H7 (cell line): Measurements from ENCODE around the gene CABCOCO1. TPM values are rescaled to one million over a fixed set of nuclear protein-coding genes. Genes with fewer than 3 reads are reported as not detected.

Source experiments
- DNase-seq: peaks from one replicate; pipeline ENCODE4 v3.0.0; 2012
- H3K27me3 ChIP-seq: 2 replicates; pipeline ENCODE4 v1.6.0; 2011; ENCODE audit warnings: mild to moderate bottlenecking, low read length; ENCODE audit not compliant: control insufficient read depth, insufficient read depth
- H3K36me3 ChIP-seq: replicated peaks from 2 replicates; pipeline ENCODE4 v1.5.1; 2011; ENCODE audit warnings: low read length; ENCODE audit not compliant: control insufficient read depth, insufficient read depth
- H3K4me3 ChIP-seq: 2 replicates; pipeline ENCODE4 v1.5.1; 2011; ENCODE audit warnings: low read depth, mild to moderate bottlenecking, control low read depth, low read length, moderate library complexity; ENCODE audit not compliant: insufficient read depth
- total RNA-seq: library from RNA; depleted of rRNA; stranded (reverse); fragments of >200 nt; shearing (Covaris generic); gene quantifications from 2 replicates; pipeline ENCODE4 v1.2.3, GENCODE V29; 2014

CABCOCO1 gene
- total RNA-seq, 1 experiment from 2014 or later, result not detected

DNA sequence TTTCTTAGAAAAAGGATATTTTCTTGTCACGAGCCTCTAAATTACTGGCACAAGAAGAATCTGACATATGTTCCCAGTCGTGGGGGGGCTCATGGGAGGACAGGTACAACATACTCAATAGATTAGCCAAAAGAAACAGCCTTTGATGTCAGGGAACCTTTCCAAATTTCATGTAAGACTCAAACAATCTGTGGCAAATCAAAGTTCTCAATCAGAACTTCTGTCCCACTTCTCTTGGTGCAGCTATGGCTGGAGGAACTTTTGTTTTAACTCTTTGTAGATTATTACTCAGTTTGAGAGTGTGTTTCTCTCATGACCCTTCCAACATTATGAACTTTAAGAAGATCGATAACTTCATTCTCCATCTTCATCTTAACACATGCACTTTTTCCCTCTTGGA lies 124.4 kb downstream of the CABCOCO1 start:
- Histone ChIP-seq H3K27me3 (no peaks in the 10 kb centered on the region), H3K4me3 (no peak overlapping the region), H3K36me3 (no peaks in the 10 kb centered on the region)
- no peak for DNase-seq

DNA sequence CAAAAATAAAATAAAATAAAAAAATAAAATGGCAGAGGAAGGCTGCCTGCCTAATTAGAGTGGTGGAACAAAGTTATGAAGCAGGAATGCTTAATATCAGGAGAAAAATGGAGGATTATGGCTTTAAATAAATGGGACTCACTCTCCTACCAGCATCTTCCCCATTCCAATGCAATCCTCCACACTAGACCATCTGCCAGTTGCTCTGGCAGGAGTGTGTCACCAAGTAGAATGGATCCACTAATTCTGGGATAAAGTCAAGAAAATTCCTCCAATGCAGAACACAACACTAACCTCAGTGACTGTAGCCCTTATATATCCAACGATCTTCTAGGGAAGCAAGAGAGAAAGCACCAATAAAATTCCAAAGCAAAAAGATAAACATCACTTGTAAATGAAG lies 126.3 kb downstream of the CABCOCO1 start:
- no peaks in the 10 kb centered on the region for H3K36me3 ChIP-seq
- no peaks in the 10 kb centered on the region for H3K27me3 ChIP-seq
- no peak for DNase-seq

GRCh38 chr10:61791216-61791615 lies 128.5 kb downstream of the CABCOCO1 start:
- H3K36me3 ChIP-seq, result no peaks in the 10 kb centered on the region
- H3K4me3 ChIP-seq, result no peak overlapping the region
- no peak for DNase-seq
- H3K27me3 ChIP-seq, result no peaks in the 10 kb centered on the region

More for the DNA sequence above, 126.3 kb downstream of the CABCOCO1 start:
- no peak overlapping the region for H3K4me3 ChIP-seq

DNA sequence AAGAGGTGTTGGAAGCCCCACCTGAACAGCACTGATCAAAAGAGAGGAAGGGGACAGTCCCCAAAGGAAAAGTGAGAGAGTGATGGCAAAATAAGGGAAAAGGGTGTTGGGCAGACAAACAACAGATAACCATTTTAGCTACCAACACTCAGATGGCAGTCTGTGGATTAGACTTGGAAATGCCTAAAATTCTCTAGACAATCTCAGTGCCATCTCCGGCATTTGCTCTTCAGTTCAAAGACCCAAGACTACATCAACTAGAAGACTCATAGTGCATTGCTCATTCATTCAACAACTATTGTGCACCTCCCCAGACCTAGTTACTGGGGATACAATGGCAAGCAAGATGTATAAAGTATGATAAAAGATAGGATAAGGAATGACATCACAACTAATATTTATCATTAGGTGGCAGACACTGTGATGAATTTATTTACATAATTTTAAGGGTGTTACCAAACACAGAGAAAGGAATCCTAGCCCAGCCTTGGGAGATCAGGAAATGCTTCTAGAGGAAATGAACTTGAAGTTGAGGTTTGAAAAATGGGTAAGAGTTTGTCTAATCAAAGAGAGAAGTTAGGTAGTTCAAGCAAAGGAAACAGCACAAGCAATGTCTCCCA lies 129.5 kb downstream of the CABCOCO1 start:
- Histone ChIP-seq H3K36me3 (no peaks in the 10 kb centered on the region), H3K4me3 (no peak overlapping the region), H3K27me3 (no peaks in the 10 kb centered on the region)
- no peak for DNase-seq

GRCh38 chr10:61792921-61793320 lies 130.2 kb downstream of the CABCOCO1 start:
- DNase-seq, result no peak
- no peak overlapping the region for H3K4me3 ChIP-seq
- H3K36me3 ChIP-seq, result no peaks in the 10 kb centered on the region
- H3K27me3 ChIP-seq, result no peaks in the 10 kb centered on the region

DNA sequence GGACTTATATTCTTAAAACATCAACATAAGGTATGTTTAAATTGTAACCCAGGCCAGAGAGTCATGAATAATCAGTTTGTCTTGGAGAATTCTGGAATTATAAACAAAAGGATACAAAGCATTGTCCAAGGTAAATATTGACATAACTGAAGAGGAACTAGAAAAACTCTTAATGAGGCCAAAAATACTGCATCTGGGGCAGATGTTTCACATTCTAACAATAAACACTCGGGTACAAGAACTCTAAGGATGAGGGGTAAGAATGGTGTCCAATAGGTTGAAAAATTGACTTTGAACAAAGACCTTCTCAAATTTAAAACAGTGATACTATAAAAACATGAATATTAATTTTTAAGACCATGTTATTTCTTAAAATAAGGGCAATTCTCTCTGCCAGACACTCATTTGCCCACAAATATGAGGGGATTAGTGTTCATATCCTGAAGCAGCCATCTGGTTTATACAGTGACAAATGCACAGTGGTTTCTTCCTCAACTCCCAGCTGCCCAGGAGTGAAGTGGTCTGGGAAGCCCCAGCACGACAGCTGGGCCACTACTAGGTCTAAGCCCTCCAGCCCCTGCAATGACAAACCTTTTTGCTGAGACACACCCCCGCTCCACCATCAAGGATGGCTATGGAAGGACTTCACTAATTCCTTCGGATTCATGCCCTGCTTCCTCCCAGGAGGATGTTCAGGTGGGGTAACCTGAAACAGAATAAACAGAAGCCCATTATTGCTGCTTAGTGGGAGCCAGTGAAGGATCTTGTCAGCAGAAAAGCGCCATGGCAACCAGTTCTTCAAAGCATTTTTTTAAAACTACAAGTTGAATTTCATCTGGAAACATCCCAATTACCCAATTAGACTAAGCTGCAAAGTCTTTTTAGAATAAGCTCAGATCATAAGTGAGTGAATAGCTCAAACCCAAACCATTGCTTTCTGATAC lies 131.3 kb downstream of the CABCOCO1 start:
- no peak overlapping the region for H3K4me3 ChIP-seq
- no peaks in the 10 kb centered on the region for H3K27me3 ChIP-seq
- H3K36me3 ChIP-seq, result no peaks in the 10 kb centered on the region
- no peak for DNase-seq

DNA sequence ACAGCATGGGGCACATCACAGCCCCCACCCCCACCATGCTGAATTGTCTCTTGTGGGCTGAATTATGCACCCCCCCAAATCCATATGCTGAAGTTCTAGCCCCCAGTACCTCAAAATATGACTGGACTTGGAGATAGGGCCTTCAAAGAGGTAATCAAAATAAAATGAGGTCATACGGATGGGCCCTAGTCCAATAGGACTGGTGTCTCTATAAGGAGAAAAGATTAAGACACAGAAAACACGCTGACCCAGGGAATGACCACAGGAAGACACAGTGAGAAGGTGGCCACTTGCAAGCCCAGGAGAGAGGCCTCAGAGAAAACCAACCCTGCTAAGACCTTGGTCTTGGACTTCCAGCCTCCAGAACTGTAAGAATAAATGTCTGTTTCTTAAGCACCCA lies 132.4 kb downstream of the CABCOCO1 start:
- no peaks in the 10 kb centered on the region for H3K27me3 ChIP-seq
- no peaks in the 10 kb centered on the region for H3K36me3 ChIP-seq
- DNase-seq, result no peak
- H3K4me3 ChIP-seq, result no peak overlapping the region

DNA sequence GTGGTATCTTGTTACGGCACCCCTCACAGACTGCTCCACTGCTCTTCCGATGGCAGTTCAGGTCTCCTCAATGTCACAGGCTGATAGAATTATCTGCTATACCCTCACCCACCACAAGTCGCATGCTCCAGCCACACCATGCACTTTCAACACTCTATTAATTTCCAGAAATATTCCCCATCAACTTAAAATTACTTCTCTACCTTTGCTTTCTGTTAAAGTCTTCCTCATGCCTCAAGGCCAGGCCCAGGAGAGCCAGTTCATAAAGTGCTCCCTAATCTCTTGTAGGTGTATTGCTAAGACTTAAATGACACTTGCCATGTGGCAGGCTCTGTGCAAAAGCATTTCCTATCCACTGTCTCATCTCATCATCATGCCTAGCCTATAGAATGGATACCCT lies 132.8 kb downstream of the CABCOCO1 start:
- no peaks in the 10 kb centered on the region for H3K36me3 ChIP-seq
- no peaks in the 10 kb centered on the region for H3K27me3 ChIP-seq
- peak; percentile 26 for DNase-seq
- H3K4me3 ChIP-seq, result no peak overlapping the region

GRCh38 chr10:61796785-61797184 lies 134.1 kb downstream of the CABCOCO1 start:
- H3K27me3 ChIP-seq, result no peaks in the 10 kb centered on the region
- no peak for DNase-seq

GRCh38 chr10:61797304-61798153 lies 134.8 kb downstream of the CABCOCO1 start:
- no peaks in the 10 kb centered on the region for H3K36me3 ChIP-seq
- no peaks in the 10 kb centered on the region for H3K27me3 ChIP-seq
- H3K4me3 ChIP-seq, result no peak overlapping the region
- DNase-seq, result no peak

More at GRCh38 chr10:61796785-61797184, 134.1 kb downstream of the CABCOCO1 start:
- Histone ChIP-seq H3K36me3 (no peaks in the 10 kb centered on the region), H3K4me3 (no peak overlapping the region)

DNA sequence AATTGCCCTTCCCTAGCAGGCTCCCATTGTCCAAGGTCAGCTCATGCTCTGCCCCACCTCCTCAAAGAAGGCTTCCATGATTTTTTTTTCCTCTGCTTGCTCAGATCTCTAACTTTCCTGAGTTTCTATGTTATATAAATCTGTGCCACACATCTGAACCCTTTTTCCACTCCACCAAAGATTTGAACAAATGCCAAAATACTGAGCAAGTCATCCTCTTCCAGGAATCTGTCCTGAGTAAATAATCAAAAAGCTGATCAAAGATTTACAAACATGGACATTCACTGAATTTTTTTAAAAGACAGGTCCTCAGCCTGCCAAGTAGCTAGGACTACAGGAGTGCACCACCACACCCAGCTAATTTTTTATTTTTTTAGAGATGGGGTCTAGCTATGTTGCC lies 136.0 kb downstream of the CABCOCO1 start:
- Histone ChIP-seq H3K27me3 (no peaks in the 10 kb centered on the region), H3K4me3 (no peak overlapping the region), H3K36me3 (no peaks in the 10 kb centered on the region)
- no peak for DNase-seq

DNA sequence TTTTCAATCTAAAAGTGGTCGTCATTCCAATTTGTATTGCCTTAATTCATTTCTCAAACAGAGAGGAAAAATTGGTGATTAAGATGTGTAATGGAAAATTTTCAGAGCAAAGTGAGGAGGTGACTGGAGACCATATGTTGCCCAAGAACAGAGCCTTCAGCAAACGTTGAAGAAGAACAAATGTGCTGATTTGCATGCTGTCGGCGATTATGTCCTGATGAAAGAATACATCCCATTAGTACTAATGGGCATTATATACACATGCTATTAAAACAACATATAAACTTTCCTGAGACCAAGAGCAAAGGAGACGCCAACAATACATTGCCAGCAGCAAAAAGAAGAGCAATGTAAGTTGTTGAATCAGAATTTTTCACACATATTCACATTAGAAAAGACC lies 138.8 kb downstream of the CABCOCO1 start:
- DNase-seq, result no peak
- Histone ChIP-seq H3K4me3 (no peak overlapping the region), H3K36me3 (no peaks in the 10 kb centered on the region), H3K27me3 (no peaks in the 10 kb centered on the region)

GRCh38 chr10:61803269-61803668 lies 140.5 kb downstream of the CABCOCO1 start:
- no peak for DNase-seq
- no peak overlapping the region for H3K4me3 ChIP-seq
- H3K27me3 ChIP-seq, result no peaks in the 10 kb centered on the region
- H3K36me3 ChIP-seq, result no peaks in the 10 kb centered on the region

- DNase-seq, result no peak
- H3K4me3 ChIP-seq, result no peak overlapping the region
- H3K27me3 ChIP-seq, result no peaks in the 10 kb centered on the region
- H3K36me3 ChIP-seq, result no peaks in the 10 kb centered on the region
Measured at GRCh38 chr10:61804414-61804813, 141.7 kb downstream of the CABCOCO1 start.
